GM21360 (cell line): ENCODE measurements around the gene JMJD6.
"Not testable (repeated sequence)": the region's sequence is repeated elsewhere in the genome, so short reads cannot be mapped to it uniquely, and the experiment has no call there.

ENCODE experiments used
- ATAC-seq: cut with Tn5 transposase; IDR thresholded peaks from one replicate; pipeline ENCODE4 v1.9.1; 2021; ENCODE audit warnings: mild to moderate bottlenecking, moderate library complexity; ENCODE audit not compliant: unreplicated experiment

The JMJD6 gene

DNA sequence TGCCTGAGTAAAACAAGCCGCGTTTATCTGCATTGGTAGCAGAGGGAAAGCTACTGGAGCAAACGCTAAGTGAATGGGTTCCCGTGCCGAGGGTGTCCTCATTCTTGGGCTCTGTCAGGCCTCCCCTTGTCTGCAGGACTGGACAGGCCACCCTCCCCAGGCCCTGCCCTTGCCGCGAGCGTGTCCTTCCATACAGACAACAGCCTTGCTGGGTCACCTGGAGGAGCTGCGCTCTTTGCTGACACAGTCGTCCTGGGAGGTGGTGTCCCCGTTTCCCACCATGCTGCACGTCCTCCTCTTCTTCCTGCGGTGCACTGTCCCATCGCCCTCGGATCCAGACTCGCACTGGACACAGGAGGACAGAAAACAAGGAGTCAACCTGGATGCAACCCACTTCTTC, 7.9 kb downstream of the JMJD6 start:
- ATAC-seq: no peak

GRCh38 chr17:76716839-76717215, 9.6 kb downstream of the JMJD6 start:
- ATAC-seq: no peak

DNA sequence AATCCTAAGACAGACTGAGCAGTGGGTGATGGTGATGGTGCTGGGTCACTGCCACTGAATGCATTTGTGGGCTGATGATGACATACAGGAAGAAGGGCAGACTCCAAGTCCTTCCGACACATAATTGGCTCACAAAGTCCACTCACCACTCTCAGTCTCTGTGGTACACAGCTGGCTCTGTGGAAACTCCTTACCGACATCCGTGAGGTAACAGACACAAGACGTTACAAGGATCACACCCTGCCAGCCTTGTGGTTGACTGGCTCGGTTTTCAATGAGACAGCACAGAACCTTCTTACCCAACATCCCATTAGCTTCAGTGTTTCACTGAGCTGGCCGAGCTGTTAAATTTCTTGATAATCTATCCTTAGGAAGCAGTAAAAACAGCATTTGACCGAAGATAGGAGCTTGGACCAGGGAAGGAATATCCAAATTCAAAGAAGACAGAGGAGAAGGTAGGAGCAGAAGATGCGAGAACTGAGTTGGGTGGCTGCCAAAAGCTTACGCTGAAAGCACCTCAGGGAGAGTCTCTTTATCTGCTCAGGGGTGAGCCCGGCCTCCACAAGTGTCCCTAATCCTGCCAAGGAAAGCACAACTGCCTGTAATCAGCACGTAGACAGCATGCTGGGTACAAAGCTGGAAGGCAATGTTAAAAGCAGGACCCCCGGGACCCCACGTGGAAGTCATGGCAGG, 10.1 kb downstream of the JMJD6 start:
- ATAC-seq: no peak

DNA sequence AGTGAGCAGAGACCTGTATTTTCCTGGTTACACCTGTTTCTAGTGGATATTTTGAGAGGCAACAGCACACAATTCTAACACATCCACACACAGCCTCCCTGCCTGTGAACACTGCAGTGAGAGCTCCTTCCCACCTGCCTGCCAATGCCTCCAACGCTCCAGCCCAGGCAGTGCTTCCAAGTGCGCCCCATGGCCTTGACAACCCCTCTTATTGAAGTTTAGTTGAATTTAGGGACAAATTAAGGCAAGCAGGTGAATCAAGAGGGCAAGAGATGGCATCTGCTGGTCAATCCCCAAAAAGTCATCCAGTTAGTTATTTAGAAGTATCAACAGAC, 10.9 kb downstream of the JMJD6 start:
- no peak for ATAC-seq

- no peak for ATAC-seq
Observed at GRCh38 chr17:76714822-76715495, 11.4 kb downstream of the JMJD6 start.

GRCh38 chr17:76714336-76714735, 12.1 kb downstream of the JMJD6 start:
- no peak for ATAC-seq

DNA sequence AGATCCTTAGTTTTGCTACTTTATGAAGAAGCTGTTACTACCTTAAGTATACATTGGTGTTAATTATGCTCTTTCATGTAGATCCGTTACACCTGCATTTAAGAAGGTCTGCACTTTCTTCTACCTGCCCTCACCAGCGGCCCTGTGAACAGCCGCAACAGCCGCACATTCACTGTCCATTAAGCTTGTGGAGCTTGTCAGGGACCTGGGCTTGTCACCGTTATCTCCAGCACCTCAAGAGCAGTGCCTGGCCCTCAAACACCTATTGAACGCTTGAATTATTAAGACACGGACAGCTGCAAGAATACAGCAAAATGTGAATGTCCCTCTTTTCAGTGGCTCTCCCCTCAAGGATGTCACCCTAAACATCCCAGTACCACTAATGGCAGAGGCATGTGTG, 12.6 kb downstream of the JMJD6 start:
- no peak for ATAC-seq

DNA sequence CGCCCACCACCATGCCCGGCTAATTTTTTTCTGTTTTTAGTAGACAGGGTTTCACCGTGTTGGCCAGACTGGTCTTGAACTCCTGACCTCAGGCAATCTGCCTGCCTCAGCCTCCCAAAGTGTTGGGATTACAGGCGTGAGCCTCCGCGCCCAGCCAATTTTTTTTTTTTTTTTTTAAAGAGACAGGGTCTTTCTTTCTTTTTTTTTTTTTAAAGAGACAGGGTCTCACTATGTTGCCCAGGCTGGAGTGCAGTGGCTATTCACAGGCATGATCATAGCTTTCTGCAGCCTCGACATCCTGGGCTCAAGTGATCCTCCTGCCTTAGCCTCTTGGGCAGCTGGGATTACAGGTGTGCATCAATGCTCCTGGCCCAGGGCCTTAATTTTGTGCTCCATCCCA, 14.1 kb downstream of the JMJD6 start:
- ATAC-seq: not testable (repeated sequence)

DNA sequence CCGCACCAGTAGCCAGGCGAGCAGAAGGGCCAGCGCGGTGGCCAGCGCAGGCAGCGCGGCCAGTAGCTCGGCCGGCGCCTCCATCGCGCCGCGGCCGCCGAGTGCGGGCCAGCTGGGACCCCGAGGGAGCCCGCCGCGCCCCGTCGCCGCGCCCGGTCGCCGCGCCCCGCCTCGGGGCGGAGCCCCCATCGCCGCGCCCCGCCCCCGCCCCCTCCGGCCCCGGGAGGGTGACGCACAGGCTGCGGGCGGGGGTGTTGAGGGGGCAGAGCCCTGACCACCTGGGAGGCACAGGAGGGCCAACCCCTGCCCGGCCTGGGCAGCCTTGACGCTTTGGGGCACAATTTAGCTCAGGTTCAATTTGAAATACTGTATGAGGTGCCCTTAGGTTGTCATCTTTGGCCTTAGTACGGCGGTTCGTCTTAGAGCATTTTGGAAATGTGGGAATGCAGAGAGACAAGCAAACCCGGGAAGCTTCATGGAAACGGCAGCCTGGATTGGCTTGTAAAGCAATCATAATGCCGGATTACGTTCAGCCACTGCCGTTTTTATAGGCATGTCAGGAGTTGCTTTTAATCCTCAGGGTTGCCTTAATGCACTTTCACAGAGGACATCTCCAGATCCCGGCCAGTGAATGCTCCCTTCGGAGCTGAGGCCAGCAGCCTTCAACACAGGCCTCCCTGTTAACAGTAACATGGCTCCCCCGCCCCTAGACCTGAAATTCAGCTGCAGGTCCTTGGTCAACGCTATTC, 15.4 kb downstream of the JMJD6 start, which contains the start of gene MXRA7:
MXRA7 (minus strand) TSS at position 103 of the 749 bp plus-strand sequence; CDS start at position 84, 19 bp downstream.
- no peak for ATAC-seq

- not testable (repeated sequence) for ATAC-seq
Observed at GRCh38 chr17:76709951-76710862, 16.2 kb downstream of the JMJD6 start.

- ATAC-seq: no peak
Observed at GRCh38 chr17:76709077-76709950, 17.1 kb downstream of the JMJD6 start.

- ATAC-seq: no peak
Observed at GRCh38 chr17:76707985-76708807, 18.2 kb downstream of the JMJD6 start.

- no peak for ATAC-seq
Observed at GRCh38 chr17:76706817-76707216, 19.6 kb downstream of the JMJD6 start.

DNA sequence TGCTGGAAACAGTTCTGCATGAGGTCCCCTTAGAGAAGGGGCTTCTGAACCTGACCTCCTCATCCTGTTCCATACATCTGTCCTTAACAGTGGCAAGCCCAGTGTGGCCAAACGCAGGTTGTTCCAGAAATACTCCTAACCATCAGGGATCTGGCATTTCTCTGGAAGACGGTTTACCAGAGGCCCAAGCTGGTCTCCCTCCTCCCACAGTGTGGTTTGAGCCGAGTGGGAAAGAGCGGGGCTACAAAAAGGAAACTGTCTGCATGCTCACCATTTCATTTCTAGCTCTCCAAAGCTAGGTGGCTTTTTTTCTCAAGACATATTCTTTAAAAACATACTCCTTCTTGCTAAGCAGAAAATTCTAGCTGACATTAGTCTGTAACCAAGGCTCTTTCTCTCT, 21.6 kb downstream of the JMJD6 start:
- ATAC-seq: no peak

- ATAC-seq: no peak
Observed at GRCh38 chr17:76702941-76703637, 23.3 kb downstream of the JMJD6 start.

- ATAC-seq: no peak
Observed at GRCh38 chr17:76702076-76702475, 24.3 kb downstream of the JMJD6 start.

DNA sequence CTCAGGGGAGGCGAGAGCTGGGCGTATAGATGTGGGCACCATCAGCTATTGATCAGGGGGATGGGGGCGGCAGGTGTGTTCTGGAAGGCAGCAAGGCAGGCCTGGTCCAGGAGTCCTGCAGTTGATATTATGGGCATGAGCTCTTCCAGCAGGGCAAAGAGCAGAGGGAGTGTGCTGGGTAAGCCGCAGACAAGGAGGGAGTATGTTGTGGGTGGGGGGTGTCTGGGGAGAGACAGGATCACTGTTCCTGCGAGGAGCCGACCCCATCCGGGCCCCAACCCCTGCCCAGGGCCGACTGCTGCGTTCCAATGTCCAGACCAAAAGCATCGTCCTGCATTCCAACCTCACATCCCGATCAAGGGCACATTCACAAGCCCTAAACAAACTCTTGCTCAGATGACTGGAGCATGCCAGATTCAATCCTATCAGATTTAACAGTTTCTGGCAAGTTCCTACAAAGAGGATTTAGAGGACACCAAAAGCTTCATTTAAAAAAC, 24.9 kb downstream of the JMJD6 start:
- ATAC-seq: no peak
